Measurements from ENCODE around the gene LRBA.
"Not testable (repeated sequence)": the region's sequence is repeated elsewhere in the genome, so short reads cannot be mapped to it uniquely, and the experiment has no call there.

The LRBA gene

GRCh38 chr4:151021637-151022334, 6.7 kb upstream of the LRBA start:
- DNase-seq: no peak

GRCh38 chr4:151015459-151016347, 619 bp upstream of the LRBA start:
- peak; percentile 61 for DNase-seq

GRCh38 chr4:151013944-151014343, 1.1 kb downstream of the LRBA start:
- DNase-seq: no peak

GRCh38 chr4:151013491-151013890, 1.6 kb downstream of the LRBA start:
- DNase-seq: no peak

GRCh38 chr4:151012820-151013219, 2.3 kb downstream of the LRBA start:
- DNase-seq: no peak

- DNase-seq: no peak
Measured at GRCh38 chr4:151012376-151012775, 2.7 kb downstream of the LRBA start.

GRCh38 chr4:151004222-151004621, 10.9 kb downstream of the LRBA start:
- no peak for DNase-seq

- no peak for DNase-seq
Measured at GRCh38 chr4:151000747-151001429, 14.2 kb downstream of the LRBA start.

- DNase-seq: no peak
Measured at GRCh38 chr4:150999086-150999485, 16.0 kb downstream of the LRBA start.

- no peak for DNase-seq
Measured at GRCh38 chr4:150997141-150997540, 17.9 kb downstream of the LRBA start.

- no peak for DNase-seq
Measured at GRCh38 chr4:150994721-150995120, 20.4 kb downstream of the LRBA start.

GRCh38 chr4:150993577-150993976, 21.5 kb downstream of the LRBA start:
- DNase-seq: not testable (repeated sequence)

- DNase-seq: no peak
Measured at GRCh38 chr4:150990993-150991392, 24.1 kb downstream of the LRBA start.

GRCh38 chr4:150990250-150990649, 24.8 kb downstream of the LRBA start:
- no peak for DNase-seq

GRCh38 chr4:150988238-150988637, 26.8 kb downstream of the LRBA start:
- DNase-seq: no peak

GRCh38 chr4:150987204-150987603, 27.9 kb downstream of the LRBA start:
- no peak for DNase-seq

- DNase-seq: no peak
Measured at GRCh38 chr4:150986085-150986484, 29.0 kb downstream of the LRBA start.

GRCh38 chr4:150983851-150984250, 31.2 kb downstream of the LRBA start:
- no peak for DNase-seq

- DNase-seq: no peak
Measured at GRCh38 chr4:150982557-150983233, 32.4 kb downstream of the LRBA start.

GRCh38 chr4:150978738-150979575, 36.1 kb downstream of the LRBA start:
- no peak for DNase-seq

- no peak for DNase-seq
Measured at GRCh38 chr4:150976478-150977118, 38.5 kb downstream of the LRBA start.

- DNase-seq: no peak
Measured at GRCh38 chr4:150974750-150975149, 40.3 kb downstream of the LRBA start.
